PC-3 (cell line): ENCODE results near the gene WNT8A. TPM values are rescaled to one million over a fixed set of nuclear protein-coding genes. Genes with fewer than 3 reads are reported as not detected.

Source experiments
- ATAC-seq: fragments of 200-7000 bp; cut with Tn5 transposase; 2 replicates; pipeline ENCODE4 v1.9.1; 2020; ENCODE audit warnings: mild to moderate bottlenecking, moderate library complexity
- BruUV-seq: library from RNA; stranded (reverse); fragments of 400-500 nt; replicated peaks from 2 replicates; lab custom pipeline; 2021; lab: Mats Ljungman, UMichigan
- CTCF ChIA-PET: fragments of 300-600 bp; sonication (Branson Sonifier 250); formaldehyde crosslinking; loops from one replicate; lab custom pipeline; 2022; ENCODE audit warnings: antibody characterized with exemption; lab: Charles Lee
- POLR2A ChIA-PET: fragments of 300-600 bp; sonication (Branson Sonifier 250); formaldehyde crosslinking; loops from one replicate; lab custom pipeline; 2022; ENCODE audit warnings: antibody characterized with exemption; ENCODE audit not compliant: unreplicated experiment; lab: Charles Lee
- DNase-seq: peaks from one replicate; pipeline ENCODE4 v3.0.0-alpha.2; 2015
- H2AFZ ChIP-seq: fragments of 300-600 bp; sonication (generic); 2 replicates; pipeline ENCODE4 v1.6.0; 2016; ENCODE audit warnings: antibody characterized with exemption, low read length
- H3F3A ChIP-seq: fragments of 300-600 bp; sonication (generic); one replicate; pipeline ENCODE4 v1.6.0; 2017; ENCODE audit warnings: antibody characterized with exemption, low read length, control low read depth, mild to moderate bottlenecking; ENCODE audit not compliant: unreplicated experiment
- H3K27ac ChIP-seq: fragments of 300-600 bp; sonication (generic); 2 replicates; pipeline ENCODE4 v1.5.1; 2016; ENCODE audit warnings: mild to moderate bottlenecking, low read length
- H3K27me3 ChIP-seq: fragments of 300-600 bp; sonication (generic); 2 replicates; pipeline ENCODE4 v1.6.1; 2016; ENCODE audit warnings: low read length, mixed read lengths
- H3K36me3 ChIP-seq: fragments of 300-600 bp; sonication (generic); 2 replicates; pipeline ENCODE4 v1.6.1; 2016; ENCODE audit warnings: low read depth, mixed run types, low read length, mixed read lengths
- H3K4me1 ChIP-seq: fragments of 300-600 bp; sonication (generic); 2 replicates; pipeline ENCODE4 v1.5.1; 2016; ENCODE audit warnings: low read length; ENCODE audit not compliant: insufficient read depth
- H3K4me2 ChIP-seq: fragments of 300-600 bp; sonication (generic); 2 replicates; pipeline ENCODE4 v1.6.0; 2016; ENCODE audit warnings: low read length
- H3K4me3 ChIP-seq: fragments of 300-600 bp; sonication (generic); 2 replicates; pipeline ENCODE4 v1.5.1; 2016; ENCODE audit warnings: mild to moderate bottlenecking, low read length, mixed read lengths
- H3K79me2 ChIP-seq: fragments of 300-600 bp; sonication (generic); 2 replicates; pipeline ENCODE4 v1.6.1; 2017; ENCODE audit warnings: low read length, mixed read lengths
- H3K9ac ChIP-seq: fragments of 300-600 bp; sonication (generic); 2 replicates; pipeline ENCODE4 v1.6.0; 2016; ENCODE audit warnings: mild to moderate bottlenecking, low read length
- H3K9me2 ChIP-seq: fragments of 300-600 bp; sonication (generic); replicated peaks from 2 replicates; pipeline ENCODE4 v1.6.1; 2016; ENCODE audit warnings: mixed run types, low read length, mixed read lengths
- H3K9me3 ChIP-seq: fragments of 300-600 bp; sonication (generic); 2 replicates; pipeline ENCODE4 v1.6.1; 2016; ENCODE audit warnings: low read length, mixed read lengths
- H4K20me1 ChIP-seq: fragments of 300-600 bp; sonication (generic); 2 replicates; pipeline ENCODE4 v1.6.1; 2016; ENCODE audit warnings: low read length, mixed read lengths
- EZH2 ChIP-seq: fragments of 300-600 bp; sonication (generic); IDR thresholded peaks from one replicate; pipeline ENCODE4 v1.6.1; 2017; ENCODE audit warnings: antibody characterized with exemption, mild to moderate bottlenecking, low read length; ENCODE audit not compliant: unreplicated experiment
- EZH2phosphoT487 ChIP-seq: fragments of 300-600 bp; sonication (generic); IDR thresholded peaks from 2 replicates; pipeline ENCODE4 v1.6.1; 2018; ENCODE audit warnings: mild to moderate bottlenecking, antibody characterized with exemption, low read length, borderline replicate concordance
- intact Hi-C: fragments of 100-400 bp; cut with micrococcal nuclease; formaldehyde crosslinking; loops from 2 replicates; pipeline ENCODE4 v1.9.0; 2023
- total RNA-seq: library from RNA; depleted of rRNA; stranded (reverse); fragments of >200 nt; gene quantifications from 2 replicates; pipeline ENCODE4 v1.2.3, GENCODE V29; 2014
- TF ChIP-seq, protein P1 (sequence below): fragments of 300-600 bp; sonication (generic); conservative IDR thresholded peaks from 2 replicates; pipeline ENCODE4 v1.5.1; 2017; ENCODE audit warnings: antibody characterized with exemption, low read depth, mild to moderate bottlenecking, low read length

Gene WNT8A
- total RNA-seq, 1 experiment from 2014 or later, result not detected

DNA sequence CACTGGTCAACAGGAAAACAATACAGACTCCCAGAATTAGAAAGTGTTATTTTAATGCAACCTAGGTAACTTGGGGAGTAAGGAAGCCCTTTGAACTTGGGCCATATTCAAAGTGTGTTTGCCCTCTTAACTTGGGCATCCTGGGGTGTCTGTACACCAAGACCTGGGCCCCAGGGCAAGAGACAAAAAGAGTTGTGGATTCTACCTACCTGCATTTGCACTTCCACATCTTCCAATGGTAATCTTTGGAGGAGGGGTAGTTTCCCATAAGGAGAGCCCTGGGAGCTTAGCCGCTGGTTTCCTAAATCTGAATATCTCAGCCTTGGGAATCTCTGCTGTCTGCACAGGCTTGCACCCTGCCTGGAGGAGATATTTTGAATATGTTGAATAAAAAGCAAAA is 8.5 kb downstream of the WNT8A start:
- Histone ChIP-seq H3K4me2 (no peak overlapping the region), H4K20me1 (no peaks in the 10 kb centered on the region), H3K9ac (no peak overlapping the region), H3K9me2 (no peaks in the 10 kb centered on the region), H3K9me3 (no peaks in the 10 kb centered on the region), H2AFZ (no peak overlapping the region), H3K27ac (no peak overlapping the region), H3K27me3 (no peaks in the 10 kb centered on the region), H3K4me3 (no peak overlapping the region), H3K79me2 (no peaks in the 10 kb centered on the region), H3F3A (no peaks in the 10 kb centered on the region), H3K36me3 (no peaks in the 10 kb centered on the region), H3K4me1 (no peaks in the 10 kb centered on the region)
- ATAC-seq (no peak), DNase-seq (no peak)
- ChIA-PET CTCF (no interaction called here), POLR2A (no interaction called here)
- intact Hi-C loops, result no loop called here
- TF ChIP-seq EZH2 (no peak), EZH2phosphoT487 (no peak)
- TF ChIP-seq, protein P1, sequence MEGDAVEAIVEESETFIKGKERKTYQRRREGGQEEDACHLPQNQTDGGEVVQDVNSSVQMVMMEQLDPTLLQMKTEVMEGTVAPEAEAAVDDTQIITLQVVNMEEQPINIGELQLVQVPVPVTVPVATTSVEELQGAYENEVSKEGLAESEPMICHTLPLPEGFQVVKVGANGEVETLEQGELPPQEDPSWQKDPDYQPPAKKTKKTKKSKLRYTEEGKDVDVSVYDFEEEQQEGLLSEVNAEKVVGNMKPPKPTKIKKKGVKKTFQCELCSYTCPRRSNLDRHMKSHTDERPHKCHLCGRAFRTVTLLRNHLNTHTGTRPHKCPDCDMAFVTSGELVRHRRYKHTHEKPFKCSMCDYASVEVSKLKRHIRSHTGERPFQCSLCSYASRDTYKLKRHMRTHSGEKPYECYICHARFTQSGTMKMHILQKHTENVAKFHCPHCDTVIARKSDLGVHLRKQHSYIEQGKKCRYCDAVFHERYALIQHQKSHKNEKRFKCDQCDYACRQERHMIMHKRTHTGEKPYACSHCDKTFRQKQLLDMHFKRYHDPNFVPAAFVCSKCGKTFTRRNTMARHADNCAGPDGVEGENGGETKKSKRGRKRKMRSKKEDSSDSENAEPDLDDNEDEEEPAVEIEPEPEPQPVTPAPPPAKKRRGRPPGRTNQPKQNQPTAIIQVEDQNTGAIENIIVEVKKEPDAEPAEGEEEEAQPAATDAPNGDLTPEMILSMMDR, result no peak
- no TSS peak for BruUV-seq

DNA sequence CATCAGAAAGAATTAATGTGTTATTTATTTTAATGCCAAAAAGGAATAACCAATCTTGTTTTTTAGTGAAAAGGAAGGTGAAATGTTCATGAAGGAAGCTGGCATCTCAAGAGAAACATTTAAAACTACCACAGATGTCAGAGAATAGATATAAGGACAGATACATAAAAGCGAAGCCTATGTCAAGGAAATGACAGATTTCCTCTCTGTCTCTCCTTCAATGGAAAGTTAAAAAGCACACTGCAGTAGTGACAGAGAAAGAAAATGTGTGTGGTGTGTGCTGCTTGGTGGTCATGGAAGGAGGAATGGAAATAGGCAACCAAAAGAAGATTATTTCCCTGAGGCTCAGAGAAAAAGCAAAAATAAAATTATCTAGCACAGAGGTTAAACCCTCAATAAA is 9.2 kb downstream of the WNT8A start:
- H3K9me3 ChIP-seq, result no peaks in the 10 kb centered on the region
- ATAC-seq (no peak), DNase-seq (no peak)
- no peaks in the 10 kb centered on the region for H3F3A ChIP-seq
- BruUV-seq, result no TSS peak
- POLR2A ChIA-PET, result no interaction called here
- no peaks in the 10 kb centered on the region for H3K27me3 ChIP-seq
- H3K9ac ChIP-seq, result no peak overlapping the region
- CTCF ChIA-PET, result no interaction called here
- no peaks in the 10 kb centered on the region for H4K20me1 ChIP-seq
- intact Hi-C loops, result no loop called here
- no peak overlapping the region for H3K4me2 ChIP-seq
- H3K4me3 ChIP-seq, result no peak overlapping the region
- TF ChIP-seq, protein P1, result no peak
- TF ChIP-seq EZH2 (no peak), EZH2phosphoT487 (no peak)
- H3K9me2 ChIP-seq, result no peaks in the 10 kb centered on the region
- no peak overlapping the region for H2AFZ ChIP-seq
- no peaks in the 10 kb centered on the region for H3K79me2 ChIP-seq
- no peaks in the 10 kb centered on the region for H3K36me3 ChIP-seq
- H3K4me1 ChIP-seq, result no peaks in the 10 kb centered on the region
- H3K27ac ChIP-seq, result no peak overlapping the region

DNA sequence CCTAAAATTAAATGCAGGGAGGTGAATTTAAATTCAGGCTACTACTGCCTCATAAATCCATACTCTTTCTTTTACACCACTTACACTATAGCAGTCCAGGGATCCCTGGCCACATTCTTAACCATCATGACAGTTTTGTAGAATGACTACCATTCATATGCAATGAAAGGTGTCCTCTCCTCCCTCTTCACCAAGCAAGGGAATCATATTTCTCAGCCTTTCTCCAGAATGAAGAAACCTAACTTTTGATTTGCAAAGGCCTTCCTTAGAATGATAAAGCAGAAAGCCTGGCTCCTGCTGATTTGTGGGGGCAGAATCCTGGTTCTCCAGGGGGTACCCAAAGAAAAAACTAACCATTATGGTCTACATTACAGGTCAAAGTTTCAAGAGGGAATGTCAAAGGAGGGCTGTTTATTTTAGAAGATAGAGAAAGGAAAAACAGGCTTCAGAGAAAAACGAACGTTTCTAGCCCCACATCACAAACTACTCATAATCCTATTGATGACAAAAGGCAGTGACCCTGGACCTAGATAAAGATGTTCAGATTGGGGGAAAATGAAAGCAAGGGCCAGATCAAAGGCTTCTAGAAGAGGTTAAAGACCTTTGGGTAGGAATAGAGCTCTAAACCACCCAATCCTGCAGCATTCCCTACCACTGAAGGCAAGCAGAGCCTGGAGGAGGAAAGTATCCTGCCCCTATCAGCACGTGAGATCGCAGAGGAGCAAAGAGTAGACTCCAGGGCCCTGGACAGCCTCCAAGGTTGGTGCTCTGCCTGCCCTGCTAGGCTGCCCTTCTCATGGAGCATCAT is 11.5 kb downstream of the WNT8A start:
- no peak for ATAC-seq
- Histone ChIP-seq H3K4me3 (no peak overlapping the region), H3F3A (no peaks in the 10 kb centered on the region), H3K27ac (no peak overlapping the region), H3K9ac (no peak overlapping the region), H3K9me3 (no peaks in the 10 kb centered on the region), H3K4me1 (no peaks in the 10 kb centered on the region), H3K9me2 (no peaks in the 10 kb centered on the region), H4K20me1 (no peaks in the 10 kb centered on the region), H3K79me2 (no peaks in the 10 kb centered on the region), H3K4me2 (no peak overlapping the region), H3K27me3 (no peaks in the 10 kb centered on the region), H2AFZ (no peak overlapping the region), H3K36me3 (no peaks in the 10 kb centered on the region)
- ChIA-PET POLR2A (no interaction called here), CTCF (no interaction called here)
- intact Hi-C loops, result no loop called here
- TF ChIP-seq EZH2phosphoT487, result no peak
- TF ChIP-seq EZH2, result no peak
- TF ChIP-seq, protein P1, result no peak
- BruUV-seq, result no TSS peak
- no peak for DNase-seq
